H1 (cell line): ENCODE measurements around the gene DBR1. TPM values are rescaled to one million over a fixed set of nuclear protein-coding genes. Genes with fewer than 3 reads are reported as not detected.

ENCODE experiments used
- CTCF ChIA-PET: fragments of 300-600 bp; sonication (Branson Sonifier 250); formaldehyde crosslinking; loops from one replicate; lab custom pipeline; 2021; ENCODE audit not compliant: partially characterized antibody; lab: Charles Lee
- POLR2A ChIA-PET: fragments of 300-600 bp; sonication (Branson Sonifier 250); formaldehyde crosslinking; loops from one replicate; lab custom pipeline; 2021; ENCODE audit warnings: inconsistent platforms; ENCODE audit not compliant: partially characterized antibody; lab: Charles Lee
- DNase-seq, 2 experiments: peaks; one replicate each; pipeline versions ENCODE4 v3.0.0 to v3.0.0-alpha.2; 2010 to 2022; ENCODE audit warnings: low spot score in 2 of 2, low read depth in 1 of 2, mixed read lengths in 1 of 2
- FAIRE-seq: peaks from 2 replicates; lab custom pipeline; 2011; peaks lifted over from hg19 to GRCh38; lab: Jason Lieb, UNC
- H2AFZ ChIP-seq: 2 replicates; pipeline ENCODE4 v1.8.1; 2012; ENCODE audit warnings: low read length, inconsistent platforms
- H2AK5ac ChIP-seq: 2 replicates; pipeline ENCODE4 v1.6.1; 2013; ENCODE audit warnings: low read depth, low read length
- H2BK120ac ChIP-seq: replicated peaks from 2 replicates; pipeline ENCODE3; 2013; ENCODE audit warnings: low read depth, low read length, inconsistent platforms
- H2BK12ac ChIP-seq: 2 replicates; pipeline ENCODE4 v1.6.1; 2013; ENCODE audit warnings: low read depth, low read length
- H2BK15ac ChIP-seq: 2 replicates; pipeline ENCODE4 v1.6.1; 2013; ENCODE audit warnings: low read length
- H2BK20ac ChIP-seq: 2 replicates; pipeline ENCODE4 v1.6.1; 2013; ENCODE audit warnings: low read length
- H2BK5ac ChIP-seq: 2 replicates; pipeline ENCODE4 v1.6.1; 2013; ENCODE audit warnings: low read depth, low read length
- H3K14ac ChIP-seq: 2 replicates; pipeline ENCODE4 v1.6.1; 2013; ENCODE audit warnings: inconsistent platforms; ENCODE audit not compliant: insufficient read length
- H3K18ac ChIP-seq: 2 replicates; pipeline ENCODE4 v1.6.1; 2013; ENCODE audit warnings: low read length; ENCODE audit errors: extremely low read depth
- H3K23ac ChIP-seq: 2 replicates; pipeline ENCODE4 v1.6.1; 2013; ENCODE audit warnings: inconsistent platforms; ENCODE audit not compliant: insufficient read length
- H3K23me2 ChIP-seq: 2 replicates; pipeline ENCODE4 v1.6.1; 2013; ENCODE audit warnings: low read depth, low read length
- H3K27ac ChIP-seq: 2 replicates; pipeline ENCODE4 v1.6.1; 2011; ENCODE audit warnings: low read depth, low read length, inconsistent platforms
- H3K27me3 ChIP-seq, 4 experiments: replicated peaks in 1 of 4; 1 replicate in 1 of 4; 2 replicates in 3 of 4; pipeline versions ENCODE4 v1.6.1 to v1.8.1; 2011 to 2013; ENCODE audit warnings: low read length in 3 of 4, mild to moderate bottlenecking in 3 of 4, inconsistent platforms in 2 of 4, mixed read lengths in 2 of 4, moderate library complexity in 1 of 4; ENCODE audit not compliant: control insufficient read depth in 3 of 4, insufficient read depth in 3 of 4; ENCODE audit errors: extremely low read depth in 1 of 4
- H3K36me3 ChIP-seq, 4 experiments: 2 replicates each; pipeline versions ENCODE4 v1.6.1 to v1.8.1; 2011 to 2013; ENCODE audit warnings: mild to moderate bottlenecking in 4 of 4, low read length in 3 of 4, moderate library complexity in 2 of 4, control low read depth in 1 of 4, inconsistent platforms in 1 of 4; ENCODE audit not compliant: insufficient read depth in 4 of 4, control insufficient read depth in 2 of 4
- H3K4ac ChIP-seq: replicated peaks from 2 replicates; pipeline ENCODE3; 2013; ENCODE audit warnings: low read length, low read depth, mixed read lengths, inconsistent platforms; ENCODE audit not compliant: insufficient read length
- H3K4me1 ChIP-seq, 4 experiments: replicated peaks in 1 of 4; 1 replicate in 1 of 4; 2 replicates in 3 of 4; pipeline versions ENCODE4 v1.6.1 to v1.8.1; 2011 to 2013; ENCODE audit warnings: low read length in 3 of 4, inconsistent platforms in 2 of 4, mixed read lengths in 1 of 4; ENCODE audit not compliant: insufficient read depth in 4 of 4, control insufficient read depth in 3 of 4
- H3K4me2 ChIP-seq, 2 experiments: 2 replicates each; pipeline versions ENCODE4 v1.6.1 to v1.8.1; 2011 to 2013; ENCODE audit warnings: low read depth in 2 of 2, low read length in 2 of 2, control low read depth in 1 of 2, inconsistent platforms in 1 of 2, mild to moderate bottlenecking in 1 of 2; ENCODE audit not compliant: insufficient read depth in 1 of 2
- H3K4me3 ChIP-seq, 4 experiments: fragments of 200-600, 300-600 bp in 1 of 4; sonication (generic), shearing (Covaris generic), sonication (Bioruptor Twin) in 1 of 4; 2 replicates each; pipeline versions ENCODE4 v1.5.1 to v1.8.1; 2011 to 2016; ENCODE audit warnings: low read length in 4 of 4, low read depth in 3 of 4, control low read depth in 2 of 4, inconsistent platforms in 2 of 4, mild to moderate bottlenecking in 2 of 4, mixed read lengths in 1 of 4, moderate library complexity in 1 of 4; ENCODE audit not compliant: insufficient read depth in 2 of 4; ENCODE audit errors: extremely low read depth in 1 of 4
- H3K56ac ChIP-seq: replicated peaks from 2 replicates; pipeline ENCODE3; 2013; ENCODE audit warnings: low read depth, mild to moderate bottlenecking, mixed read lengths, low read length, inconsistent platforms; ENCODE audit not compliant: insufficient read length
- H3K79me1 ChIP-seq: 2 replicates; pipeline ENCODE4 v1.6.1; 2013; ENCODE audit warnings: low read depth, low read length, control low read depth
- H3K79me2 ChIP-seq, 2 experiments: 2 replicates each; pipeline versions ENCODE4 v1.6.1 to v1.8.1; 2012 to 2013; ENCODE audit warnings: low read length in 2 of 2, mild to moderate bottlenecking in 2 of 2, inconsistent platforms in 1 of 2; ENCODE audit not compliant: insufficient read depth in 2 of 2, control insufficient read depth in 1 of 2
- H3K9ac ChIP-seq, 4 experiments: replicated peaks in 1 of 4; 1 replicate in 1 of 4; 2 replicates in 3 of 4; pipeline versions ENCODE4 v1.6.1 to v1.8.1; 2011 to 2013; ENCODE audit warnings: low read depth in 3 of 4, low read length in 3 of 4, control low read depth in 2 of 4, mild to moderate bottlenecking in 2 of 4, moderate library complexity in 2 of 4, inconsistent platforms in 1 of 4; ENCODE audit errors: extremely low read depth in 1 of 4
- H3K9me3 ChIP-seq, 2 experiments: 2 replicates each; pipeline versions ENCODE4 v1.6.1 to v1.8.1; 2012 to 2013; ENCODE audit warnings: mild to moderate bottlenecking in 2 of 2, moderate library complexity in 2 of 2, control low read depth in 1 of 2, inconsistent platforms in 1 of 2, low read depth in 1 of 2, low read length in 1 of 2, mixed read lengths in 1 of 2; ENCODE audit not compliant: insufficient read depth in 2 of 2
- H4K20me1 ChIP-seq, 2 experiments: replicated peaks in 1 of 2; 2 replicates each; pipeline versions ENCODE3 to v1.8.1; 2011 to 2013; ENCODE audit warnings: inconsistent platforms in 2 of 2, low read length in 2 of 2, mild to moderate bottlenecking in 1 of 2; ENCODE audit not compliant: insufficient read depth in 2 of 2, control insufficient read depth in 1 of 2
- H4K5ac ChIP-seq: 2 replicates; pipeline ENCODE4 v1.6.1; 2013; ENCODE audit warnings: low read length, low read depth, mixed read lengths, inconsistent platforms; ENCODE audit not compliant: insufficient read length
- H4K8ac ChIP-seq: 2 replicates; pipeline ENCODE4 v1.8.0; 2013; ENCODE audit warnings: mild to moderate bottlenecking, moderate library complexity, low read length, inconsistent platforms; ENCODE audit not compliant: insufficient read depth; ENCODE audit errors: extremely low read depth
- H4K91ac ChIP-seq: replicated peaks from 2 replicates; pipeline ENCODE3; 2013; ENCODE audit warnings: low read length, mixed read lengths, inconsistent platforms; ENCODE audit not compliant: insufficient read length
- ASH2L ChIP-seq: fragments of 200-600, 300-600 bp; sonication (generic); IDR thresholded peaks from one replicate; pipeline ENCODE4 v1.7.1; 2017; ENCODE audit warnings: low read length
- BACH1 ChIP-seq: IDR thresholded peaks from 2 replicates; pipeline ENCODE4 v1.6.1; 2012; ENCODE audit warnings: low read length, improper control_type of control experiment
- BCL11A ChIP-seq, 2 experiments: IDR thresholded peaks; one replicate each; pipeline ENCODE4 v1.6.1; 2011; ENCODE audit warnings: low read depth in 2 of 2, low read length in 2 of 2, mild to moderate bottlenecking in 2 of 2
- CBX5 ChIP-seq: fragments of 300-800, 300-1000 bp; sonication (generic); IDR thresholded peaks from 2 replicates; pipeline ENCODE4 v1.7.1; 2016; ENCODE audit warnings: antibody characterized with exemption, low read length, low read depth
- CEBPB ChIP-seq: IDR thresholded peaks from 2 replicates; pipeline ENCODE4 v1.6.1; 2012; ENCODE audit warnings: low read depth, low read length
- CREB1 ChIP-seq: IDR thresholded peaks from 2 replicates; pipeline ENCODE4 v1.6.1; 2012; ENCODE audit warnings: inconsistent platforms
- CTBP2 ChIP-seq: IDR thresholded peaks from 2 replicates; pipeline ENCODE4 v1.7.0; 2011; ENCODE audit warnings: borderline replicate concordance, mild to moderate bottlenecking, moderate library complexity, mixed read lengths, low read length; ENCODE audit not compliant: insufficient read depth, insufficient read length
- JUN ChIP-seq: IDR thresholded peaks from 2 replicates; pipeline ENCODE4 v1.6.1; 2011; ENCODE audit warnings: low read depth, mild to moderate bottlenecking, improper control_type of control experiment, low read length
- NRF1 ChIP-seq: IDR thresholded peaks from 2 replicates; pipeline ENCODE4 v1.6.1; 2011; ENCODE audit warnings: mild to moderate bottlenecking, low read depth, low read length, improper control_type of control experiment
- RXRA ChIP-seq: IDR thresholded peaks from 2 replicates; pipeline ENCODE4 v1.6.1; 2011; ENCODE audit warnings: low read depth, mild to moderate bottlenecking, low read length, moderate library complexity; ENCODE audit not compliant: insufficient read depth
- SP4 ChIP-seq: IDR thresholded peaks from 2 replicates; pipeline ENCODE4 v1.6.1; 2012; ENCODE audit warnings: low read length, inconsistent platforms
- TBP ChIP-seq: IDR thresholded peaks from 2 replicates; pipeline ENCODE4 v1.6.1; 2011; ENCODE audit warnings: low read depth, low read length, improper control_type of control experiment
- TCF12 ChIP-seq: IDR thresholded peaks from 2 replicates; pipeline ENCODE4 v1.6.1; 2011; ENCODE audit warnings: low read depth, mild to moderate bottlenecking, low read length
- ZNF274 ChIP-seq: IDR thresholded peaks from 2 replicates; pipeline ENCODE4 v1.7.0; 2012; ENCODE audit warnings: low read length, borderline replicate concordance; ENCODE audit errors: extremely low read depth
- WGBS, 2 experiments: shearing (Covaris generic) in 1 of 2; methylation state at CpG; one replicate each; pipeline versions ENCODE4 v1.1.6 to v1.1.7; 2013 to 2015; ENCODE audit warnings: low lambda C conversion rate in 2 of 2, mixed read lengths in 2 of 2, inconsistent platforms in 1 of 2, low coverage in 1 of 2, missing lambda C conversion rate in 1 of 2; ENCODE audit not compliant: insufficient replicate concordance in 2 of 2, insufficient coverage in 1 of 2, insufficient read length in 1 of 2; ENCODE audit errors: extremely low coverage in 1 of 2, missing lambda C conversion rate in 1 of 2; 5-methylcytosine and 5-hydroxymethylcytosine counted together
- polyA plus RNA-seq, 7 experiments: library from polyadenylated mRNA; depleted of rRNA in 3 of 7; stranded (reverse) in 5 of 7; unstranded in 2 of 7; fragments of >200 nt in 5 of 7; fragments of 200-250 nt in 2 of 7; gene quantifications; 1 replicate in 5 of 7; 2 replicates in 1 of 7; 4 replicates in 1 of 7; pipeline versions ENCODE4 v1.2.1 to v1.2.3, GENCODE V29; 2011 to 2013; ENCODE audit warnings: missing spikeins in 2 of 7, mixed read lengths in 2 of 7
- total RNA-seq: library from RNA; stranded (reverse); fragmentation: NEBNext Ultra II Directional; extraction: Animal tissue kit (Norgen Biotek cat#: 25700); gene quantifications from 2 replicates; pipeline ENCODE4 v1.2.1, GENCODE V29; 2021

The DBR1 gene
- total and polyA plus RNA-seq, 2 of the 8 experiments (the other 6 are each of a cell fraction or from before 2014, with no cell fraction given), result 10.1 to 18.3 TPM

DNA sequence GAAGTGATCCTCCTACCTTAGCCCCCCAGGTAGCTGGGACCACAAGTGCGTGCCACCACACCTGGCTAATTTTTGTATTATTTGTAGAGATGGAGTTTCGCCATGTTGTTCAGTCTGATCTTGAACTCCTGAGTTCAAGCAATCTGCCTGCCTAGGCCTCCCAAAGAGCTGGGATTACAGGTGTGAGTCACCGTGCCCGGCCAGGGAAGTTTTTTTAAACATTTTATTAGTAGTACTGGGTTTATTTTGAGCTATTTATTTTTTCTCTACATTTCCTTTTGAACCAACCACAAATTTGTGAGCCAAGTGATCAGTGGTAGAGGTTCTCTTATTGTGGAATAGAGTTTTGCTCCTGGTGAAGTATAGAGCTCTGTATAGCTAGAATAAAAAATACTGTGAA lies 46.1 kb upstream of the DBR1 start:
- Histone ChIP-seq H3K18ac (no peak overlapping the region), H3K4me1 (no peaks in the 10 kb centered on the region), H3K23me2 (no peaks in the 10 kb centered on the region), H3K36me3 (peaks cover 7 to 38% (median 25%) of the 10 kb centered on the region in 4 experiments; a peak in 7 of 8 replicates), H4K5ac (no peak overlapping the region), H3K4me2 (no peak overlapping the region), H2AFZ (no peak overlapping the region), H3K4me3 (no peak overlapping the region), H3K4ac (no peak overlapping the region), H3K27me3 (no peaks in the 10 kb centered on the region), H3K14ac (no peak overlapping the region), H4K20me1 (peaks cover 0 to 2% of the 10 kb centered on the region in 2 experiments), H2BK15ac (no peak overlapping the region), H3K79me2 (peaks cover 0 to 48% of the 10 kb centered on the region in 2 experiments; a peak in 2 of 4 replicates), H4K8ac (no peak overlapping the region), H2BK5ac (no peak overlapping the region), H3K56ac (no peak overlapping the region), H2BK12ac (no peak overlapping the region), H2AK5ac (no peak overlapping the region), H3K23ac (no peak overlapping the region), H3K27ac (no peak overlapping the region), H3K79me1 (no peaks in the 10 kb centered on the region; the same call in 1 of the 2 replicates), H3K9me3 (no peaks in the 10 kb centered on the region), H4K91ac (no peak overlapping the region), H2BK120ac (no peak overlapping the region), H2BK20ac (no peak overlapping the region), H3K9ac (no peak overlapping the region)
- WGBS, 2 experiments, result 90% methylated on average over 4 of the region's 4 CpGs; no CpG with 5 or more reads in 1 of the 2 experiments
- CTCF ChIA-PET, result interaction anchor here (1.2 kb wide), 1 partner anchor 20 kb away, joined by 3 read pairs; no protein-coding TSS in a partner anchor
- DNase-seq (no peak), FAIRE-seq (no peak)
- TF ChIP-seq CBX5 (no peak), NRF1 (no peak), RXRA (no peak), CREB1 (no peak), BCL11A (IDR thresholded peaks at IDR 0.05; ENCODE audit: low read depth in 2 of 2, low read length in 2 of 2) (no peak), CEBPB (no peak), TCF12 (no peak), SP4 (no peak), BACH1 (no peak), JUN (no peak), CTBP2 (no peak), ASH2L (no peak), ZNF274 (no peak), TBP (no peak)
- POLR2A ChIA-PET, result interaction anchor here (1.1 to 1.7 kb wide), 2 partner anchors 10 to 47 kb away, joined by 3 to 4 read pairs; no protein-coding TSS in a partner anchor
